Ovary (tissue), 9 donors: ENCODE results near the gene AMMECR1. TPM values are rescaled to one million over a fixed set of nuclear protein-coding genes. Genes with fewer than 3 reads are reported as not detected.

ENCODE experiments used
- DNase-seq, 5 donors: peaks; one replicate each; pipeline ENCODE4 v3.0.0-alpha.2; 2019 to 2020
- H3K27ac ChIP-seq, 2 donors: fragments of 200-600 bp; one replicate each; pipeline versions ENCODE4 v1.5.1 to v1.8.0; 2019 to 2022
- H3K27me3 ChIP-seq: fragments of 200-600 bp; one replicate; pipeline ENCODE4 v1.8.0; 2022
- H3K36me3 ChIP-seq: fragments of 200-600 bp; sonication (generic); one replicate; pipeline ENCODE4 v1.5.1; 2019
- H3K4me1 ChIP-seq: one replicate; pipeline ENCODE4 v1.8.1; 2013; ENCODE audit warnings: mild to moderate bottlenecking, moderate library complexity; ENCODE audit not compliant: insufficient read depth
- H3K4me3 ChIP-seq: fragments of 200-600 bp; sonication (generic); one replicate; pipeline ENCODE4 v1.5.1; 2017
- H3K9me3 ChIP-seq, 2 donors: fragments of 200-600 bp in 1 of 2; sonication (generic) in 1 of 2; one replicate each; pipeline versions ENCODE4 v1.5.1 to v1.8.1; 2013 to 2019; ENCODE audit warnings: mild to moderate bottlenecking in 1 of 2, moderate library complexity in 1 of 2
- EP300 ChIP-seq: sonication (generic); formaldehyde crosslinking; IDR thresholded peaks from one replicate; pipeline ENCODE4 v1.6.1; 2017; ENCODE audit warnings: antibody characterized with exemption
- POLR2A ChIP-seq: fragments of 450-650 bp; IDR thresholded peaks from one replicate; pipeline ENCODE4 v1.6.1; 2017; ENCODE audit warnings: antibody characterized with exemption, mild to moderate bottlenecking, moderate library complexity
- WGBS, 3 donors: extraction: QIAGEN DNeasy Blood & Tissue Kit in 1 of 3; methylation state at CpG; one replicate each; pipeline versions ENCODE4 v1.1.5 to v1.1.7; 2013 to 2017; 5-methylcytosine and 5-hydroxymethylcytosine counted together
- intact Hi-C, 4 donors: fragments of 100-400 bp; cut with DNase I; formaldehyde crosslinking; loops; one replicate each; pipeline versions ENCODE4 v1.11.0 to v1.15.1; 2022 to 2023
- polyA plus RNA-seq, 2 donors: library from polyadenylated mRNA; stranded (reverse); fragments of 200-250 nt in 1 of 2; fragments of 350-450 nt in 1 of 2; fragmentation: Illumina TruSeq in 1 of 2; extraction: RNeasy Lipid Tissue Mini Kit (QIAGEN cat#74804) in 1 of 2; gene quantifications; one replicate each; pipeline ENCODE4 v1.2.3, GENCODE V29; 2013 to 2014
- total RNA-seq, 7 donors: library from RNA; depleted of rRNA in 2 of 7; stranded (reverse); fragments of >200 nt in 2 of 7; fragmentation: NEBNext Ultra II Directional in 3 of 7; extraction: Animal tissue kit (Norgen Biotek cat#: 25700) in 3 of 7; gene quantifications; one replicate each; pipeline versions ENCODE4 v1.1.0 to v1.2.4, GENCODE V29; 2016 to 2023
- TF ChIP-seq, protein P1 (sequence below), 3 donors: fragments of 450-650 bp in 2 of 3; fragments of 200-600 bp in 1 of 3; IDR thresholded peaks; one replicate each; pipeline versions ENCODE4 v1.5.1 to v1.8.0; 2016 to 2022; ENCODE audit warnings: antibody characterized with exemption in 3 of 3, mild to moderate bottlenecking in 1 of 3
- donor health status: DM: no; HTN: no; CAD: no; lungs with moderate emphysema.
- donor health status: DM: no; HTN: no; CAD: no.
- donor health status: Bipolar disorder and iron deficiency.
- donor health status: DM: yes; HTN: yes; CAD: no.
- donor health status: DM: no; HTN: no; CAD: no.
- donor health status: DM: yes; HTN: yes; CAD: no.

AMMECR1 gene
- total and polyA plus RNA-seq, 9 donors = 3.9 to 19.2 (median 12.3) TPM

DNA sequence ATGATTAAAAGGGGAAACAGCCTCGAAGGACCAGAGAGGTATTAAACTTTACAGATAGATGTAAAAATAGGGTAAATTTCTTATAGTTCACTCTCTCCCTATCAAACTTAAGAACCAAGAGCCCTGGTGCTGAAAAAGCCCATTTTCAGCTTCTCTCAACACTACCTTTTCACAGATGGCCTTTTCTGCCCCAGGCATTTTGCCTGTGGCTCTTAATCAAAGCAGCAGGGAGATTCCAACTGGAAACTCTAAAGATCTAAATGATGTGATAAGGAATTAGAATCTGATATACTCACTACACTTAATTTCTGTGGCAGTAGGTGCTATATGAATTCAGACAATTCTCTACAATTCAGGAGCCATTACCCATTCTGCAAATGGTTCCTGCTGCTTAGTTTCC lies 60.0 kb downstream of the AMMECR1 start:
- intact Hi-C loops = no loop called here
- DNase-seq = no peak
- H3K27ac ChIP-seq = no peak overlapping the region
- no peaks in the 10 kb centered on the region for H3K9me3 ChIP-seq
- TF ChIP-seq POLR2A (no peak), EP300 (no peak)
- TF ChIP-seq, protein P1, sequence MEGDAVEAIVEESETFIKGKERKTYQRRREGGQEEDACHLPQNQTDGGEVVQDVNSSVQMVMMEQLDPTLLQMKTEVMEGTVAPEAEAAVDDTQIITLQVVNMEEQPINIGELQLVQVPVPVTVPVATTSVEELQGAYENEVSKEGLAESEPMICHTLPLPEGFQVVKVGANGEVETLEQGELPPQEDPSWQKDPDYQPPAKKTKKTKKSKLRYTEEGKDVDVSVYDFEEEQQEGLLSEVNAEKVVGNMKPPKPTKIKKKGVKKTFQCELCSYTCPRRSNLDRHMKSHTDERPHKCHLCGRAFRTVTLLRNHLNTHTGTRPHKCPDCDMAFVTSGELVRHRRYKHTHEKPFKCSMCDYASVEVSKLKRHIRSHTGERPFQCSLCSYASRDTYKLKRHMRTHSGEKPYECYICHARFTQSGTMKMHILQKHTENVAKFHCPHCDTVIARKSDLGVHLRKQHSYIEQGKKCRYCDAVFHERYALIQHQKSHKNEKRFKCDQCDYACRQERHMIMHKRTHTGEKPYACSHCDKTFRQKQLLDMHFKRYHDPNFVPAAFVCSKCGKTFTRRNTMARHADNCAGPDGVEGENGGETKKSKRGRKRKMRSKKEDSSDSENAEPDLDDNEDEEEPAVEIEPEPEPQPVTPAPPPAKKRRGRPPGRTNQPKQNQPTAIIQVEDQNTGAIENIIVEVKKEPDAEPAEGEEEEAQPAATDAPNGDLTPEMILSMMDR (IDR thresholded peaks at IDR 0.05) = no peak
- WGBS, 3 donors = 42 to 61% (median 48%) methylated on average over 1 of the region's 1 CpG
- H3K27me3 ChIP-seq = no peaks in the 10 kb centered on the region
- no peaks in the 10 kb centered on the region for H3K36me3 ChIP-seq
- no peak overlapping the region for H3K4me3 ChIP-seq
- no peaks in the 10 kb centered on the region for H3K4me1 ChIP-seq

DNA sequence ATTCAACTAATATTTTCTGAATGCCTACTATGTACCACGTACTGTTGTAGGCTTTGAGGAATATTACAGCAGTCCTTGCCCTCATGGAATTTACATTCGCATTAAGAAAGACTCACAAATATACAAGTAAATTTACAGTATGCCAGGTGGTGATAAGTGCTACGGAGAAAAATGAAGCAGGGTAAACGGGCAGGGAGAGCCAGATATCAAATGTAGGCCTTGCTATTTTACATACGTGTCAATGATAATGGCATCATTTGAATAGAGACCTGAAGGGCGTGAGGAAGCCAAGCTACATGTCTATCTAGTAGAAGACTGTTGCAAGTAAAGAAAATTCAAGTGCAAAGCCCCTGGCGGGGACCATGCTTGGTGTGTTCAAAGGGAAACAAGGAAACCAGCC lies 65.2 kb downstream of the AMMECR1 start:
- intact Hi-C loops = no loop called here
- H3K27me3 ChIP-seq = no peaks in the 10 kb centered on the region
- H3K36me3 ChIP-seq = no peaks in the 10 kb centered on the region
- H3K4me3 ChIP-seq = no peak overlapping the region
- WGBS, 3 donors = 70 to 75% (median 72%) methylated on average over 7 of the region's 7 CpGs
- H3K27ac ChIP-seq = no peak overlapping the region
- no peak for DNase-seq
- no peak for TF ChIP-seq POLR2A
- no peak for TF ChIP-seq EP300
- TF ChIP-seq, protein P1 (IDR thresholded peaks at IDR 0.05) = no peak
- H3K4me1 ChIP-seq = no peaks in the 10 kb centered on the region
- H3K9me3 ChIP-seq = no peaks in the 10 kb centered on the region

DNA sequence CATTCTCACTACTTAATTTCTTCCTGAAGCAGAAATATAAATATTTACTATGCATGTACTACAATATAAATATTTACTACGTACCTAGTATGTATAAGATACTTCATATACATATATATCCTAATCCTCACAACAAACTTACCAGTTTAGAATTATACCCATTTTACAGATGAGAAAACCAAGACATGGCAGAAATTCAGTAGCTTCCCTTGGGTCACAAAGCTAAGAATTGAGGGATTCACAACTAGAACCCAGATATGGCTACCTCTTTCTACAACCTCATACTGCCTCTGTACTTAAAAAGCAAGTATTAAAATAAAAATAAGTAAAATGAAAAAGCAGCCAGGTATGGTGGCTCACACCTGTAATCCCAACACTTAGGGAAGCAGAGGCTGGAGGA lies 65.9 kb downstream of the AMMECR1 start:
- Histone ChIP-seq H3K36me3 (no peaks in the 10 kb centered on the region), H3K4me3 (no peak overlapping the region), H3K9me3 (no peaks in the 10 kb centered on the region), H3K27ac (no peak overlapping the region), H3K4me1 (no peaks in the 10 kb centered on the region), H3K27me3 (no peaks in the 10 kb centered on the region)
- intact Hi-C loops = no loop called here
- WGBS, 3 donors = 76 to 81% (median 77%) methylated on average over 1 of the region's 1 CpG
- no peak for DNase-seq
- TF ChIP-seq, protein P1 (IDR thresholded peaks at IDR 0.05) = no peak
- no peak for TF ChIP-seq POLR2A

DNA sequence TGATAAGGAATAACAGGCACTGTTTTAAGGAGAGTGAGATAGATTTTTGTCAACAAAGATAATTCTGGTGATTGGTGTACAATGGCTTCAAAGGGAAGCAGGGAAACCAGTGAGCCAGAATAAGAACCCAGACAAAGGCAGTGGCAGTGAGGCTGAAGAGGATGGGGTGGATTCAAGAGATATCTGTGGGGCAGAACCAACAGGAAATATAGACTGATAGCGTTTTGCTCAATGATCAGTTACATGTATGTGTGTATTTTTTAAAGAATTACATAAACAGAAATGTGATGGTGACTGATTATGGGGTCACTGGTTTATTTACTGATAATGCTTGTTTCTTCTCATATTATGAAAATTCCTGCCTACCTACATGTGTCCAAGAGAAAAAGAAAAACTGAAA lies 66.4 kb downstream of the AMMECR1 start:
- intact Hi-C loops = no loop called here
- TF ChIP-seq, protein P1 (IDR thresholded peaks at IDR 0.05) = no peak
- TF ChIP-seq POLR2A (no peak), EP300 (no peak)
- WGBS, 3 donors = 47 to 61% (median 58%) methylated on average over 1 of the region's 1 CpG

DNA sequence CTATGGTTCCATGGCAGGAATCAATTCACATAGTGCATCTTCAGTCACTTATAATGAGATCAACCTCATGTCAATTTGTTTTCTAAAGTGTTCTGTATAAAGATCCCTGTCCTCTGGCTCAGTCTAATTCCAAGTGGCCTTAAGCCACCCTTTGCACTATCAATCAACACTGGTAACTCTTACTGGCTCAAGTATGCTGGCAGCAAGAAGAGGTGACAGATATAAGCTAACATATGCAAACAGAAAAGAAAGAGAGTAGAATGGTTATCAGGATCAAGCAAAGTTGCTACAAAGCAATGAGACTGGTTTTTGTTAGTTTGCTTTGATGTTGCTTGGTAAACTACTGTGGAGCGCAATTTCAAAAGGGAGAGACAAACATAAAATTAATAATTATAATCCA lies 67.0 kb downstream of the AMMECR1 start:
- 89 to 94% (median 94%) methylated on average over 1 of the region's 1 CpG for WGBS, 3 donors

More for the DNA sequence above, 66.4 kb downstream of the AMMECR1 start:
- Histone ChIP-seq H3K27me3 (no peaks in the 10 kb centered on the region), H3K36me3 (no peaks in the 10 kb centered on the region), H3K27ac (no peak overlapping the region), H3K9me3 (no peaks in the 10 kb centered on the region), H3K4me3 (no peak overlapping the region), H3K4me1 (no peaks in the 10 kb centered on the region)
- DNase-seq = no peak

More for the DNA sequence above, 67.0 kb downstream of the AMMECR1 start:
- Histone ChIP-seq H3K4me1 (no peaks in the 10 kb centered on the region), H3K9me3 (no peaks in the 10 kb centered on the region), H3K36me3 (no peaks in the 10 kb centered on the region), H3K27ac (no peak overlapping the region), H3K27me3 (no peaks in the 10 kb centered on the region), H3K4me3 (no peak overlapping the region)
- no peak for TF ChIP-seq POLR2A
- TF ChIP-seq, protein P1 (IDR thresholded peaks at IDR 0.05) = no peak
- DNase-seq = no peak
- intact Hi-C loops = no loop called here
